Medulla oblongata (tissue), 1 donor: ENCODE measurements around the gene CYB5D1.

Source experiments
- DNase-seq: peaks from one replicate; pipeline ENCODE4 v3.0.0-alpha.2; 2015; ENCODE audit errors: extremely low spot score

The CYB5D1 gene

DNA sequence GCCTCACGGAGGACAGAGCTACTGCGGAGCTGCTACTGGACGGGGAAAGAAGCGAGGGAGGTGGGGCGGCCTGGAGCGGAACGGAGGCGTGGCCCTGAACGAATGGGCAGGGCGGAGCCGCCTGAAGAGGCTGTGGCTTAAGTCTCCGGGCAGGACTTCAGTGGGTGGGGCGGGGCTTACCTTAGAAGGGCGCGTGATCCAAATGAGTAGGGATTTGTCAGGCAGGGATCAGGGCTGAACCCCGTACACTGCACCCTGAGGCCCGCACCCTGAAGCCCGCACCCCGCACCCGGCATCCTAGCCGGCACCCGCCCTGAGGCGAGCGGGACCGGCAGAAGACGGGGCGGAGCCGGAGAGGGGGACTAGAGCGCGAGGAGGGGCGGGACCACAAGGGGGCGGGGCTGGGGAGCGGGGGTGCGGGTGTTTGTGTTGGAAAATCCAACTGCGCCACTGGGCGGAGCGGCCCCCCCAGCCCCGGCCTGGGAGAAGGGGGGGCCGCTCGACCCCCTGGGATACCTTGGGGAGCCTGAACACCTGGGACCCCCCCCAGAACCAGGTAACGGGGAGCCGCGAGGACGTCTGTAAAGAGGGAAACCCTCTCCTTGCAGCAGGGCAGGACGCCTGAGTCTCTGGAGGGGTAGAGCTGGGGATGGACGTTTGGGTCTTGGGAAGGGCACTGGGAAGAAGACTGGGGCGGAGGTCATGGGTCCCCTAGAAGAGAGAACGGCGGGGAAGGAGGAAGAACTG is 23.8 kb upstream of the CYB5D1 start, which contains the start of gene KDM6B:
TSS of gene KDM6B (plus strand) at position 423 of the 747 bp plus-strand sequence. CDS start 11,338 bp downstream, outside the sequence.
- peak; percentile 93 for DNase-seq

- peak; percentile 30 for DNase-seq
Observed at GRCh38 chr17:7834542-7834956, 23.3 kb upstream of the CYB5D1 start.

DNA sequence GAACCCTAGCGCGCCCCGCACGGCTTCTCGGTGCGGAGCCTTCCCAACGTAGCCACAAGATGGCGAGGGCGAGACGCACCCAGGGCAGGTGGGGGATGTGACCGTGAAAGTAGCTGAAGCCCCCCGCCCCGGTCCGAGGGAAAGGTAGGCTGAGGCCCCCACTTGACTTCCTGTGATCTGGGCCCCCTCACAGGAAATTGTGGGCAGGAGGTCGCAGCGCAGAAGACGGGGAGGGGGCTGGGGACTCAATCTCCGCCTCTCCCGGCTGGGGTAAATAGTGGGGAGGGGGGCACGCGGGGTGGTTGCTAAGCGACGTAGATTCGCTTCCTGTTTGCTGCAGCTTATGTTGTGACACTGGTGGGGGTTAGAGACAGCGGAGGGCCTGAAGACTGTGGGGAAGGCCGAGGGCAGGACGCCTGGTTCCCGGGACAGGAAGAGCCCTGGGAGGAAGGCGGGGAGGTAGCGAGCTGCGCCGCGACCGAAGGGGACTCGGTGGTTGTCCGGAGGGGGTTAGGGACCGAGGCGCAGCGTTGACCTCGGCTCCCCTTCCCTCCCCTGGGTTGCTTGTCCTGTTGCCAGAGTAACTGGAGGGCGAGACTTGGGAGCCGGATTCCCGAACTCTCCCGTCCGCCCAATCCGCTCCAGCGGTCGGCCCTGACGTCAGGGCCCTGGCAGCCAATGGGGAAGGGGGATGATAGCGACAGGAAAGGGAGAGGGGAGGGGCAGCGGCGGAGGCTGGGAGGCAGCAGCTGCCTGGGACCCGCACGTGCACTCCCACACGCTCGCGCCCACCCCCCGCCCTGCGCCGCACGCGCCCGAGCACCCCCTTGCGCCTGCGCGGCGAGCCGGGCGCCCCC is 22.6 kb upstream of the CYB5D1 start:
- peak; percentile 99 for DNase-seq

GRCh38 chr17:7835814-7836595 is 21.8 kb upstream of the CYB5D1 start:
- peak; percentile 86 for DNase-seq

- peak; percentile 76 for DNase-seq
Observed at GRCh38 chr17:7836596-7837407, 21.0 kb upstream of the CYB5D1 start.

- DNase-seq: peak; percentile 25
Observed at GRCh38 chr17:7837408-7838088, 20.3 kb upstream of the CYB5D1 start.

DNA sequence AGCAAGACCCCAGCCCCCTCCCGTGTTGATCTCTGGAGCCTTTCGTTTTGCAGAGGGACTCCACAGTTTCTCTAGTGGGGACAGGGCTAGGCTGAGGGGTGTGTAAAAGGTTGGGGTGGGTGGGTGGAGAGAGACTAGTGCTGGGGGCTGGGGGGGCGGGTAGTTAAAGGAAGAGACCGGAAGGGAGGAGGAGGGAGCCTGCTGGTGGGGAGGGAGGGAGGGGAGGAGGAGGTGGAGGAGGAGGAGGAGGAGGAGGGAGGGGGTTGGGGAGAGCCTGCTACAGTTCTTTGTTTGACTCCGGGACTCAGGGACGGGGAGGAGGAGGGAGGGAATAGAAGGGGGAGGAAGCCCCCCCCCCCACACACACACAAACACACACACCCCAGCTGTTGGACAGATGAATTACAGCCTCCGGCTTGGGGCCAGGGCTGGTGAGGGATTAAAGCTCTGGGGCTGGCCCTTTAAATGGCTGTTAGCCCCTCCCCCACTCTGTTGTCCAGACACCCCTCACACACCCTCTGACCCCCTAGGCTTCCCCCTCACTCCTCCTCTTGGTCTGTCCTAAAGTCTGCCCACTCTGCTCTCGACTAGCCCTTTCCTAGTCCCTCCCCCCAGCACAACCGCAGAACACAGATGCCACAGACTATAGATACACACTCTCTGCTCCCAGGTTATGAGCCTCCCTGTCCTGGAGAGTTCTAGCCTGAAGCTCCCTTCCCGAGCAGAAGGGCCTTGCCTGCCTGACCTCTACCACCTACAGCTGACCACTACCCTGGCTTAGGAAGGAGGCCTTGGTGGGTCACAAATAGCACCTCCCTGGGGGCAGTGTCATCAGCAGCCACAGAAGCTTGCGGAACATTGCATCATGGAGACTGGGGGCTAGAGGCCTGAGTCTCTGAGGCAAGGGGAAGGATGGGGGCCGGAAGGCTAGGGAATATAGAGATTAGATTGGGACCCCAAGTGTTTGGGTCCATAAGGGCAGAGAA is 19.4 kb upstream of the CYB5D1 start:
- peak; percentile 72 for DNase-seq

DNA sequence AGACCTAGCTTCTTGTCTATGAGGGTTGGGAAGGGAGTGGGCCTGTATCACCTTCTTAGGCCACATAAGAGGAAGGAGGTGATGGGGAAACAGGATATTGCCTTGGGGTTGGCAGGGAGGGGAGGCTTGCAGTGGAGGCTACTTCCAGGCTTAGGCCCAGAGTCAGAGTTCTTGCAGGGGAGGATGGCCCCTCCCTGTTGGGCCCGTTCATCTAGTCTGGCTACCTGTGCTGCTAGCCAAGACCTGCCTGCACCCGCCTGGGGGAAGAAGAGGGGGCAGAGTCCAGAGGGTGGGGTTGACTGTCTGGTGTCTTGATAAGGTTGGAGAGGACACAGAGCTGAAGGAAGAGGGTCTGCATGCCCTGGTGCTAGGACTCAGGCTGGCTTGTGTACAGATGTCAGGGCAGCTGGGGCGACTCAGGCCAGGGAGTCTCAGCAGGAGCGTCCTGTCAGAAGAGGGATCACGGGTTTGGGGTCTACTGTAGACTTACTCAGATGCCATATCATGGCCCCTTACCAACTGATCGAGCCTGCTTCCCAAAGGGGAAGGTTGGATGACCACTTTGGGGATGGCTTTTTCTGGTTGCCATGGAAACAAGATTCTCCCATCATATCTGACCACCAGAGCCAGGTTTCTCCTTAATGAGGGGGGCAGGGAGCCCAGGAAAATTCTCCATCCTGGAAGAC is 18.5 kb upstream of the CYB5D1 start:
- DNase-seq: no peak

GRCh38 chr17:7839876-7840261 is 17.9 kb upstream of the CYB5D1 start:
- DNase-seq: no peak

DNA sequence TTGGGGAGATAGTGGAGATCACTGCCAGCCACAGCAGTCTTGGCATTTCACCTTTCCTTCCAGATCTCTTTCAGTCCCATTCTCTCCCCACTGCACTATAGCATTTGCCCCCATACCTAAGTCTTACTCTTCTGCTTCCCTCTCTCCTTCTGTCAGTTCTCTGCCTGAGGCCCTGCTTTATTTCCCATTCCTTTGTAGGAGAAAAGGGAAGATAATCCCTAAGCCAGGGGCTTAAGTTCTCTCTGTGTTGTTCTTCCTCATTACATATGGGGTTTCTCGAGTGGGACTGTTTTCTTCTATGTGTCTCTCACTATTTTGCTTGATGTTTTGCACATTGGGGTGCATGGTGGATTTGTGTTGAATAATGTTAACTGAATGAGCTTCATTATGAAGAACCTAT is 17.4 kb upstream of the CYB5D1 start:
- DNase-seq: no peak

DNA sequence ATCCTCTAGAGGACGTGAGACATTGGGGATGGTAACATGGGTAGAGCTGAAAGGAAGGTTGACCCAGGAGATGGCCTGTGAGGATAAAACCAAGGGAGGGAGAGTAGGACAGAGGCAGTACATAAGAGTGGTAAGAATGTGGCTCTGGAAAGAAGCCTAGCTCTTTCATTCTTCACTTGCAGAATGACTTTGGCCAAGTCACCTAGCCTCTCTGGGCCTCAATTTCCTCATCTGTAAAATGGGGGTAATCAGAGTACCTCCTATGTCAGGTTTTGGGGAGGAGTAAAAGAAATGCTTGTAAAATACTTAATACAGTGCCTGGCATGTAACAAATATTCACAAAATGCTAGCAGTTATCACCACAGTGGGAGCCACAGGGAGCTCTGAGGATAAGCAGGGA is 16.9 kb upstream of the CYB5D1 start:
- no peak for DNase-seq

GRCh38 chr17:7841396-7841914 is 16.3 kb upstream of the CYB5D1 start:
- DNase-seq: peak; percentile 92

- peak; percentile 92 for DNase-seq
Observed at GRCh38 chr17:7841915-7842379, 15.9 kb upstream of the CYB5D1 start.

DNA sequence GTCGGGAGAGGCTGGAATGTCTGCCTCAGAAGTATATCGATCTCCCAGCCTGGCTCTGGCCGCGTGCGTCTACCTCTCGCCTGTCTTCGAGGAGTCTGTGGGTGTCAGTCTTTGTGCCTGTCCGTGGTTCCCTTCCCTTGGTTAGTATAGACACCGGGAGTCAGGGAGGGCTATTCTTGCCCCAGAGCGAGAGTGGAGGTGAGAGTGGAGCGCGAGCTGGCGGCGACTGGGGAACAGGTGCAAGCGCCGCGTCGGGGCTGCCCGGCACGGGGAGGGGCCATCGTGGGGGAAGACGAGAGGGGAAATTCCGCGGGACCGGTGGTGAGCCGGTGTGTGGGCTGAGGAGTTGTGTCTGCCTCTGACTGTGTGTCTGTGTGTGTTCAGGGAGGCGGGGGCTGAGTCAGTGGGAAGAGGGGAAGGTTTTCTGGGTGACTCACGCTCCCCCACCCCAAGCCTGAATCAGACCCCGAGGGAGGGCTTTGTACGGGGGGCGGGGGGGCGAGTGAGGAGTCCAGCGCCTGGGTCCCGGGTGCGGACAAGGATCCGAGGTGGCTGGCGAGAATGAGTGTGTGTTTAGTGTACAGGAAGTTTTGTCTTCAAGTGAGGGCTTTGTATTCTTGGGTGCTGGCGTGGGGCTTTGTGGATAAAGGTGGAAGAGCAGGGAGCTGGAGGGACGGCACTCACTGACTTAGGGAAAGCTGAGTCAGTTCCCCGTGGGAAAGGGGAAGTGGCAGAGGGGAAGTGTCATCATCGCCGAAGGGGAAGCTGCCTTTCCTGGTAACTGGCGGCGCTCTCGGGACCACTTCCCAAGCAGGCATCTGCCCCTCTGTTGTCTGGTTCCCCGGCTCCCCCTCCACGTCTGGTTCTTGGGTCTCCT is 15.2 kb upstream of the CYB5D1 start:
- peak; percentile 84 for DNase-seq

DNA sequence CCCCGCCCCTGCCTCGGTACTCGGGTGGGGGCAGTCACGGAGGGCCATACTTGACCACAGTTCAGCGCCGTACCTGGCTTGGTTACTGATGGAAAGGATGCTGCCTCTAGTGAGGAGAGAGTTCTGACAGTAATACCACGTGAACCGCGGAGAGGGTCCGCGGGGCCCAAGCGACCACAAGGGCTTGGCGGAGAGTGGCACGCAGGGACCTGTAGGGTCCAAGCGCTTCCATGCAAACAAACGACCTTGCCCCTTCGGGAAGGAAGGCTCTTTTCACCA is 14.6 kb upstream of the CYB5D1 start:
- no peak for DNase-seq

DNA sequence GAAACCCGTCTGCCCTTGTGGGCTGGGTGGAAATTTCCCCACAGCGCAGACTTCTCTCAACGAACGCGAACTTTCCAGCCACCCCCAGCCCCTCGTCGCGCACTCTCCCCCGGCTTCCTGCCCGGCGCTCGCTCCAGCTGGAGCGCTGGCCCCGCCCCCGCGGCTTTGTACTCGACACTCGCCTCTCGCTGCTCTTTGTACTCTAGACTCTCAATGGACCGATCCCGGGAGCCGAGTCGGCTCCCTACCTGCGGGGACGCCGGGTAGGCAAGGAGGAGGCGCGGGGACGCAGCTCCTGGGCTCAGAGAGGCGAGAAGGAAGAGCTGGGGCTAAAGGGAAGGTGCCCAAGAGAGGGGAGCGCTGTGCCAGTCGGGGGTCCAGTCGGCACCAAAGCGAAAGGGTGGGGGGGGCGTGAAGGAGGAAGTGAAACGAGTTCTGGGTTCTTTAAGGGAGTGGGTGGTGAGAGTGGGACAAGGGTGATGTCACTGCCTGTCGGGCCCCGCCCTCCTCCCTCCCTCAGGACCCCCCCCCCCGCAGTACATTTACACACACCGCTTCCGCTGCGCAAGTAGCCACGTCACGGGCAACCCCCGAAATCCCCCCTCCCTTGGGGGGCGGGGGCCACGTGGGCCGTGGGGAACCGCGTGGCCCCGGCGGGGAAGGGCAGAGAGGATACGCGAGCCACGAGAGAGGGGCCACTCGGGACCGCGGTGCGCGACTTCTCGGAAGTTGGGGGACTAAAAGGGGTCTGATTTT is 14.1 kb upstream of the CYB5D1 start:
- peak; percentile 84 for DNase-seq
